HepG2 (cell line): Measurements from ENCODE around the gene KRT36. TPM values are rescaled to one million over a fixed set of nuclear protein-coding genes. Genes with fewer than 3 reads are reported as not detected.

Experiments used
- ATAC-seq: fragments of 200-7000 bp; cut with Tn5 transposase; 3 replicates; pipeline ENCODE4 v1.9.1; 2020; ENCODE audit warnings: mild to moderate bottlenecking, moderate library complexity
- BruUV-seq: library from RNA; stranded (reverse); fragments of 400-500 nt; replicated peaks from 2 replicates; lab custom pipeline; 2021; lab: Mats Ljungman, UMichigan
- CTCF ChIA-PET: fragments of 300-600 bp; formaldehyde crosslinking; extraction: SDS; loops from one replicate; lab custom pipeline; 2021; ENCODE audit warnings: low total read pairs, inconsistent platforms, low intra/inter-chr PET ratio; lab: Yijun Ruan, JAX
- POLR2A ChIA-PET: fragments of 350-600 bp; sonication (Branson Sonifier 250); formaldehyde crosslinking; loops from one replicate; lab custom pipeline; 2020; ENCODE audit warnings: antibody characterized with exemption, inconsistent platforms; lab: Yijun Ruan, JAX
- DNase-seq: peaks from one replicate; pipeline ENCODE4 v3.0.0-alpha.2; 2015; ENCODE audit warnings: low spot score
- FAIRE-seq: peaks from 3 replicates; lab custom pipeline; 2011; peaks lifted over from hg19 to GRCh38; lab: Jason Lieb, UNC
- H2AFZ ChIP-seq: one replicate; pipeline ENCODE4 v1.6.1; 2011; ENCODE audit warnings: low read length, inconsistent platforms
- H3K27ac ChIP-seq: fragments of 300-600 bp; 3 replicates; pipeline ENCODE4 v1.8.0; 2011; ENCODE audit warnings: mixed run types, mild to moderate bottlenecking, mixed read lengths, low read length, inconsistent platforms; ENCODE audit not compliant: insufficient read depth; ENCODE audit errors: extremely low read length
- H3K27me3 ChIP-seq, 2 experiments: fragments of 200-600 bp in 1 of 2; 2 replicates in 1 of 2; 3 replicates in 1 of 2; pipeline versions ENCODE4 v1.6.0 to v1.8.0; 2011; ENCODE audit warnings: low read length in 2 of 2, mild to moderate bottlenecking in 2 of 2, moderate library complexity in 2 of 2, inconsistent platforms in 1 of 2; ENCODE audit not compliant: insufficient read depth in 2 of 2, control insufficient read depth in 1 of 2
- H3K36me3 ChIP-seq, 2 experiments: fragments of 200-600 bp in 1 of 2; replicated peaks in 1 of 2; 2 replicates in 1 of 2; 3 replicates in 1 of 2; pipeline versions ENCODE4 v1.5.1 to v1.8.0; 2011; ENCODE audit warnings: low read length in 2 of 2, inconsistent platforms in 1 of 2; ENCODE audit not compliant: insufficient read depth in 2 of 2, control insufficient read depth in 1 of 2
- H3K4me1 ChIP-seq: 2 replicates; pipeline ENCODE4 v1.5.1; 2012; ENCODE audit warnings: low read length, inconsistent platforms; ENCODE audit not compliant: insufficient read depth
- H3K4me2 ChIP-seq: 2 replicates; pipeline ENCODE4 v1.6.0; 2011; ENCODE audit warnings: low read depth, low read length, inconsistent platforms
- H3K4me3 ChIP-seq, 3 experiments: fragments of 200-600 bp in 1 of 3; sonication (generic), shearing (Covaris generic) in 1 of 3; replicated peaks in 1 of 3; 2 replicates each; pipeline ENCODE4 v1.5.1; 2011 to 2016; ENCODE audit warnings: low read length in 3 of 3, inconsistent platforms in 2 of 3, low read depth in 2 of 3, mild to moderate bottlenecking in 2 of 3, control low read depth in 1 of 3, mixed read lengths in 1 of 3; ENCODE audit not compliant: insufficient read depth in 1 of 3
- H3K79me2 ChIP-seq: one replicate; pipeline ENCODE4 v1.6.1; 2011; ENCODE audit warnings: low read length, inconsistent platforms; ENCODE audit not compliant: insufficient read depth
- H3K9ac ChIP-seq: 2 replicates; pipeline ENCODE4 v1.6.0; 2011; ENCODE audit warnings: mild to moderate bottlenecking, low read depth, low read length, inconsistent platforms; ENCODE audit not compliant: insufficient read depth
- H3K9me3 ChIP-seq: 2 replicates; pipeline ENCODE4 v1.5.1; 2012; ENCODE audit warnings: mild to moderate bottlenecking, low read length
- H4K20me1 ChIP-seq: 2 replicates; pipeline ENCODE4 v1.6.0; 2011; ENCODE audit warnings: inconsistent platforms, mild to moderate bottlenecking, low read length, moderate library complexity; ENCODE audit not compliant: insufficient read depth
- ETV5 ChIP-seq: IDR thresholded peaks from 2 replicates; pipeline ENCODE4 v1.6.1; 2018; ENCODE audit warnings: missing biosample characterization, missing genetic modification reagents, inconsistent platforms, borderline replicate concordance
- WGBS: methylation state at CpG from one replicate; pipeline ENCODE4 v1.1.6; 2017; ENCODE audit warnings: low lambda C conversion rate; 5-methylcytosine and 5-hydroxymethylcytosine counted together
- in situ Hi-C: cut with HindIII; loops from 2 replicates; pipeline ENCODE4 v1.10.0; 2017; ENCODE audit warnings: low pct_unique_long_range_greater_than_20kb; ENCODE audit not compliant: extremely low pct_ligation_motif_present
- intact Hi-C: fragments of 100-400 bp; cut with micrococcal nuclease; formaldehyde crosslinking; loops from one replicate; pipeline ENCODE4 v1.10.0; 2022; ENCODE audit not compliant: unreplicated experiment
- polyA plus RNA-seq, 8 experiments: library from polyadenylated mRNA; depleted of rRNA in 3 of 8; stranded (reverse) in 7 of 8; unstranded in 1 of 8; fragments of >200 nt; fragmentation: Illumina TruSeq in 4 of 8; extraction: Trizol in 4 of 8; gene quantifications; 2 replicates each; pipeline versions ENCODE4 v1.2.1 to v1.2.3, GENCODE V29; 2011 to 2016; ENCODE audit warnings: low read depth in 4 of 8, missing spikeins in 1 of 8, mixed read lengths in 1 of 8; ENCODE audit not compliant: insufficient read depth in 1 of 8
- total RNA-seq, 5 experiments: library from RNA; depleted of rRNA; stranded (reverse); fragments of >200 nt; fragmentation: Illumina TruSeq; extraction: Trizol; gene quantifications; 2 replicates each; pipeline ENCODE4 v1.2.3, GENCODE V29; 2016; ENCODE audit warnings: low read depth in 1 of 5
- TF ChIP-seq, protein P1 (sequence below): sonication (generic); formaldehyde crosslinking; IDR thresholded peaks from 2 replicates; pipeline ENCODE4 v1.4.0; 2020; ENCODE audit warnings: missing genetic modification reagents

Gene KRT36
- total and polyA plus RNA-seq, 2 of the 13 experiments (the other 11 are each of a cell fraction or from before 2014, with no cell fraction given), result not detected

DNA sequence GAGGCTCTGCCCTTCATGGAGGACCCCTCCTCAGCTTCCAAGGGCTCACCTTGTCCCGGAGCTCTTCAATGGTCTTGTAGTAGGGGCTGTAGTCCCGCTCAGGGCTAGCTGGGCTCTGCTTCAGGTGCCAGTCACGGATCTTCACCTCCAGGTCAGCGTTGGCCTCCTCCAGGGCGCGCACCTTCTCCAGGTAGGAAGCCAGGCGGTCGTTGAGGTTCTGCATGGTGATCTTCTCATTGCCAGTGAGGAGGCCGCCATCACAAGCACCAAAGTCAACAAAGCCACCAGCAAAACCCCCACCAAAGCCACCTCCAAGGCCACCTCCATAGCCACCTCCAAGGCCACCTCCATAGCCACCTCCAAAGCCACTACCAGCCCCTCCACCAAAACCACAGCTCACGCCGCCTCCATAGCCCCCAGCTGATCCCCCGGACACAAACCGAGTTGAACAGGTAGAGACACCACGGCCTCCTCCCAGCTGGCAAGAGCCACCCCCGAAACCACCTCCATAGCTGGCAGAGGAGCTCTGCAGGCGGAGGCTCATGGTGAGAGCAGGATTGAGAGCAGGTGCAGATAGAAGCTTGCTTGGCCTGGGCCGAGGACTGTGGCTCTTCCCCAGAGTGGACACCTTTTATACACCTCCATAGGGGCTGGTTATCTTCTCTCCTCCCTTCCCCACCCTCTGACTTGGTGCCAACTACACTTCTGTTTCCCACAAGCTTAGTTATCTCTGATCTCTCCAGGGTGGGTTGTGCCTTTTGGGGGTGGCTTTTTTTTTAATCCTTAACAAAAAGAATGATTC is 15.5 kb upstream of the KRT36 start, which contains the start of gene KRT13:
Gene KRT13, minus strand, starts transcription at position 606 of the 802 bp plus-strand sequence. Its CDS starts 62 bp downstream, at position 544.
- no peak for DNase-seq
- H3K4me1 ChIP-seq, result peaks cover 10% of the 10 kb centered on the region

More for the DNA sequence above, 15.5 kb upstream of the KRT36 start, which contains the start of gene KRT13:
- ChIA-PET POLR2A (interaction anchor here (1.2 kb wide), 1 partner anchor 184 kb away, joined by 3 read pairs; the partner anchor contains the start of gene EIF1), CTCF (no interaction called here)
- intact Hi-C loops (no loop called here), in situ Hi-C loops (no loop called here)
- Histone ChIP-seq H3K4me3 (no peak within 1 kb of the TSS), H3K9ac (no peak within 1 kb of the TSS), H3K79me2 (no peaks in the 10 kb centered on the region), H4K20me1 (no peaks in the 10 kb centered on the region), H3K4me2 (no peak within 1 kb of the TSS), H3K9me3 (no peaks in the 10 kb centered on the region), H3K27ac (no peak within 1 kb of the TSS)
- no peak for TF ChIP-seq ETV5 (CRISPR knock-in tag)
- TF ChIP-seq, protein P1, sequence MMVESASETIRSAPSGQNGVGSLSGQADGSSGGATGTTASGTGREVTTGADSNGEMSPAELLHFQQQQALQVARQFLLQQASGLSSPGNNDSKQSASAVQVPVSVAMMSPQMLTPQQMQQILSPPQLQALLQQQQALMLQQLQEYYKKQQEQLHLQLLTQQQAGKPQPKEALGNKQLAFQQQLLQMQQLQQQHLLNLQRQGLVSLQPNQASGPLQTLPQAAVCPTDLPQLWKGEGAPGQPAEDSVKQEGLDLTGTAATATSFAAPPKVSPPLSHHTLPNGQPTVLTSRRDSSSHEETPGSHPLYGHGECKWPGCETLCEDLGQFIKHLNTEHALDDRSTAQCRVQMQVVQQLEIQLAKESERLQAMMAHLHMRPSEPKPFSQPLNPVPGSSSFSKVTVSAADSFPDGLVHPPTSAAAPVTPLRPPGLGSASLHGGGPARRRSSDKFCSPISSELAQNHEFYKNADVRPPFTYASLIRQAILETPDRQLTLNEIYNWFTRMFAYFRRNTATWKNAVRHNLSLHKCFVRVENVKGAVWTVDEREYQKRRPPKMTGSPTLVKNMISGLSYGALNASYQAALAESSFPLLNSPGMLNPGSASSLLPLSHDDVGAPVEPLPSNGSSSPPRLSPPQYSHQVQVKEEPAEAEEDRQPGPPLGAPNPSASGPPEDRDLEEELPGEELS, result no peak
- TF ChIP-seq, all 625 proteins: peak for 0
- peaks cover 12 to 72% of the 10 kb centered on the region in 2 experiments for H3K27me3 ChIP-seq
- H3K36me3 ChIP-seq, result no peaks in the 10 kb centered on the region
- no peak for FAIRE-seq
- 44% methylated on average over 7 of the region's 17 CpGs for WGBS
- BruUV-seq, result no TSS peak
- no peak within 1 kb of the TSS for H2AFZ ChIP-seq
- no peak for ATAC-seq
